ENCODE results near the gene KRTAP4-3.

DNA sequence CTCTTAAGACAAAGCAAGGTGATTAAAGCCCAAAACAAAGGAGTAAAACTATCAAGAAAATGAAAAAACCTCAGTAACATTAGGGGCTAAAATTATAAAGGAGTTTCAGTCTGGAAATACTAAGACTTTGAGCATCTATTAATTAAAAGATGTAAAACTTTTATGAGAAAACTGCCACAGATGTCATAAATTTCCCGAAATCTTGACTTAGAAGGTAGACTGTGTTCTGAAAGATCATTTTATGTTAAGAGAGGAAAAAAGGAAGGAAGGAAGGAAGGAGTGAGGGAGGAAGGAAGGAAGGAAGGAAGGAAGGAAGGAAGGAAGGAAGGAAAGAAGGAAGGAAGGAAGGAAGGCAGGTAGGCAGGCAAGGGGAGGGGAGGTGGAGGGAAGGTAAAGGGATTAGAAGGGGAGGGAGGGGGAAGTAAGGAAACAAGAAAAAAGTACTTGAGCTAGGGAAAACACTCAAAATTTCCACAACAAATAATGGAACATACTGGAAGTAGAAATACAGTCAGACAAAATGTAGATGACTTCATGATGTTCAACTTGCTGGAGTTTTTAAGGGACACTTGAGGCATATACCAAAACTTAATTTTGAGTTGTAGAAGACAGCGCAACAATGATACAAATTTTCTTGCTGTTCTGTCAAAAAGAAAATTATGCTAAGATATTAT is 20.4 kb downstream of the KRTAP4-3 start:
- TF ChIP-seq, protein P1, sequence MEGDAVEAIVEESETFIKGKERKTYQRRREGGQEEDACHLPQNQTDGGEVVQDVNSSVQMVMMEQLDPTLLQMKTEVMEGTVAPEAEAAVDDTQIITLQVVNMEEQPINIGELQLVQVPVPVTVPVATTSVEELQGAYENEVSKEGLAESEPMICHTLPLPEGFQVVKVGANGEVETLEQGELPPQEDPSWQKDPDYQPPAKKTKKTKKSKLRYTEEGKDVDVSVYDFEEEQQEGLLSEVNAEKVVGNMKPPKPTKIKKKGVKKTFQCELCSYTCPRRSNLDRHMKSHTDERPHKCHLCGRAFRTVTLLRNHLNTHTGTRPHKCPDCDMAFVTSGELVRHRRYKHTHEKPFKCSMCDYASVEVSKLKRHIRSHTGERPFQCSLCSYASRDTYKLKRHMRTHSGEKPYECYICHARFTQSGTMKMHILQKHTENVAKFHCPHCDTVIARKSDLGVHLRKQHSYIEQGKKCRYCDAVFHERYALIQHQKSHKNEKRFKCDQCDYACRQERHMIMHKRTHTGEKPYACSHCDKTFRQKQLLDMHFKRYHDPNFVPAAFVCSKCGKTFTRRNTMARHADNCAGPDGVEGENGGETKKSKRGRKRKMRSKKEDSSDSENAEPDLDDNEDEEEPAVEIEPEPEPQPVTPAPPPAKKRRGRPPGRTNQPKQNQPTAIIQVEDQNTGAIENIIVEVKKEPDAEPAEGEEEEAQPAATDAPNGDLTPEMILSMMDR (conservative IDR thresholded peaks at IDR 0.05; ENCODE audit: low read length) = no peak
- no peak for TF ChIP-seq EZH2phosphoT487 (IDR thresholded peaks at IDR 0.05; ENCODE audit: borderline replicate concordance)

Data from Loucy (cell line).